HL-60 (cell line): ENCODE measurements around the gene PTPRN2.

Experiments used
- DNase-seq, 2 experiments: peaks; one replicate each; pipeline ENCODE4 v3.0.0-alpha.2; 2010 to 2020; ENCODE audit warnings: low read depth in 1 of 2, low spot score in 1 of 2
- H3K27ac ChIP-seq: fragments of 250-450 bp; sonication (Bioruptor Pico); replicated peaks from 2 replicates; pipeline ENCODE4 v1.5.1; 2020; ENCODE audit warnings: mild to moderate bottlenecking, moderate library complexity
- H3K27me3 ChIP-seq: fragments of 250-450 bp; sonication (Bioruptor Pico); 2 replicates; pipeline ENCODE4 v1.5.1; 2021; ENCODE audit warnings: mild to moderate bottlenecking, moderate library complexity; ENCODE audit not compliant: insufficient read depth, poor library complexity, severe bottlenecking
- H3K4me3 ChIP-seq: replicated peaks from 2 replicates; pipeline ENCODE4 v1.5.1; 2011; ENCODE audit warnings: mild to moderate bottlenecking, control low read depth, low read length; ENCODE audit not compliant: insufficient read depth
- GABPA ChIP-seq: IDR thresholded peaks from 2 replicates; pipeline ENCODE4 v1.6.1; 2012; ENCODE audit warnings: low read depth
- POLR2AphosphoS5 ChIP-seq: IDR thresholded peaks from 2 replicates; pipeline ENCODE4 v1.6.1; 2012; ENCODE audit warnings: low read depth
- SPI1 ChIP-seq: IDR thresholded peaks from 2 replicates; pipeline ENCODE4 v1.6.1; 2012; ENCODE audit warnings: low read depth, mild to moderate bottlenecking, borderline replicate concordance
- TF ChIP-seq, protein P1 (sequence below): IDR thresholded peaks from one replicate; pipeline ENCODE4 v1.5.1; 2011; ENCODE audit warnings: low read length, control low read depth, inconsistent platforms; ENCODE audit not compliant: insufficient read depth
- TF ChIP-seq, protein P2 (sequence below): IDR thresholded peaks from 2 replicates; pipeline ENCODE4 v1.6.1; 2012; ENCODE audit warnings: low read depth; ENCODE audit not compliant: insufficient replicate concordance

The PTPRN2 gene

DNA sequence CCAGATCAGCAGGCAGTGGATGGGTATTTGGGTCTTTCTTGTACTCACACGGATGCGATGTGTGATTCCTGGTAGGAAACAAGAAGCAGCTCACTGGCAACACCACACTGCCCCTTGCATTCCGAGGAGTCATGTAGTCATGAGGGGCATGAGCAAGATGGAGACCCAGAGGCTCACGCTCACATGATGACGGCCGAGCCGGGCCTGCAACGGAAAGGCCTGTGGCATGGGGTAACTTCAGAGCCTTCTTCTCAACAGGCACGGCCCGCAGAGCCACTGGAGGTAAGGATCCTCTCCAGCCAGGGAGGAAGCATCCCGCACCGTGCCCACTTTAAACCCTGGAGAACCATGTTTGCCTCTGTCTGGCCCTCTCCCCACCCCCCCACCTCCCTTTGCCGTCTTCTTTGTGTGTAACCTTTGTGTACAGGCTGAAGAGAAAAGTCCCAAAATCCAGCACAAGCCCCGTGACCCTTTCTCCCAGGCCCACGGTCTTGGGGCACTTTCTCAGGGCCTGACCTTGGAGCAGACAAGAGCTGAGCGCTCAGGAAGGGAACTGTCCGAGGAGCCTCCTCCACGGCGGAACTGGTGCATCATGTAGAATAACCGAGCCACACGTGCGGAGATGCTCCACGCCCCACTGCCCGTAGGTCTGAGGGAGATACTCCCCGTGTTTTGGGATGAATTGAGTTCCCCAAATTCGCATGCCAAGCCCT, 734.4 kb downstream of the PTPRN2 start:
- H3K4me3 ChIP-seq: no peak overlapping the region
- no peaks in the 10 kb centered on the region for H3K27me3 ChIP-seq
- no peak for TF ChIP-seq SPI1
- no peak for TF ChIP-seq GABPA
- TF ChIP-seq, protein P1, sequence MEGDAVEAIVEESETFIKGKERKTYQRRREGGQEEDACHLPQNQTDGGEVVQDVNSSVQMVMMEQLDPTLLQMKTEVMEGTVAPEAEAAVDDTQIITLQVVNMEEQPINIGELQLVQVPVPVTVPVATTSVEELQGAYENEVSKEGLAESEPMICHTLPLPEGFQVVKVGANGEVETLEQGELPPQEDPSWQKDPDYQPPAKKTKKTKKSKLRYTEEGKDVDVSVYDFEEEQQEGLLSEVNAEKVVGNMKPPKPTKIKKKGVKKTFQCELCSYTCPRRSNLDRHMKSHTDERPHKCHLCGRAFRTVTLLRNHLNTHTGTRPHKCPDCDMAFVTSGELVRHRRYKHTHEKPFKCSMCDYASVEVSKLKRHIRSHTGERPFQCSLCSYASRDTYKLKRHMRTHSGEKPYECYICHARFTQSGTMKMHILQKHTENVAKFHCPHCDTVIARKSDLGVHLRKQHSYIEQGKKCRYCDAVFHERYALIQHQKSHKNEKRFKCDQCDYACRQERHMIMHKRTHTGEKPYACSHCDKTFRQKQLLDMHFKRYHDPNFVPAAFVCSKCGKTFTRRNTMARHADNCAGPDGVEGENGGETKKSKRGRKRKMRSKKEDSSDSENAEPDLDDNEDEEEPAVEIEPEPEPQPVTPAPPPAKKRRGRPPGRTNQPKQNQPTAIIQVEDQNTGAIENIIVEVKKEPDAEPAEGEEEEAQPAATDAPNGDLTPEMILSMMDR: no peak
- TF ChIP-seq, protein P2, sequence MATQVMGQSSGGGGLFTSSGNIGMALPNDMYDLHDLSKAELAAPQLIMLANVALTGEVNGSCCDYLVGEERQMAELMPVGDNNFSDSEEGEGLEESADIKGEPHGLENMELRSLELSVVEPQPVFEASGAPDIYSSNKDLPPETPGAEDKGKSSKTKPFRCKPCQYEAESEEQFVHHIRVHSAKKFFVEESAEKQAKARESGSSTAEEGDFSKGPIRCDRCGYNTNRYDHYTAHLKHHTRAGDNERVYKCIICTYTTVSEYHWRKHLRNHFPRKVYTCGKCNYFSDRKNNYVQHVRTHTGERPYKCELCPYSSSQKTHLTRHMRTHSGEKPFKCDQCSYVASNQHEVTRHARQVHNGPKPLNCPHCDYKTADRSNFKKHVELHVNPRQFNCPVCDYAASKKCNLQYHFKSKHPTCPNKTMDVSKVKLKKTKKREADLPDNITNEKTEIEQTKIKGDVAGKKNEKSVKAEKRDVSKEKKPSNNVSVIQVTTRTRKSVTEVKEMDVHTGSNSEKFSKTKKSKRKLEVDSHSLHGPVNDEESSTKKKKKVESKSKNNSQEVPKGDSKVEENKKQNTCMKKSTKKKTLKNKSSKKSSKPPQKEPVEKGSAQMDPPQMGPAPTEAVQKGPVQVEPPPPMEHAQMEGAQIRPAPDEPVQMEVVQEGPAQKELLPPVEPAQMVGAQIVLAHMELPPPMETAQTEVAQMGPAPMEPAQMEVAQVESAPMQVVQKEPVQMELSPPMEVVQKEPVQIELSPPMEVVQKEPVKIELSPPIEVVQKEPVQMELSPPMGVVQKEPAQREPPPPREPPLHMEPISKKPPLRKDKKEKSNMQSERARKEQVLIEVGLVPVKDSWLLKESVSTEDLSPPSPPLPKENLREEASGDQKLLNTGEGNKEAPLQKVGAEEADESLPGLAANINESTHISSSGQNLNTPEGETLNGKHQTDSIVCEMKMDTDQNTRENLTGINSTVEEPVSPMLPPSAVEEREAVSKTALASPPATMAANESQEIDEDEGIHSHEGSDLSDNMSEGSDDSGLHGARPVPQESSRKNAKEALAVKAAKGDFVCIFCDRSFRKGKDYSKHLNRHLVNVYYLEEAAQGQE: no peak
- TF ChIP-seq POLR2AphosphoS5: no peak
- DNase-seq: no peak
- peak overlapping the region; percentile 74; the same call in 1 of the 2 replicates for H3K27ac ChIP-seq

DNA sequence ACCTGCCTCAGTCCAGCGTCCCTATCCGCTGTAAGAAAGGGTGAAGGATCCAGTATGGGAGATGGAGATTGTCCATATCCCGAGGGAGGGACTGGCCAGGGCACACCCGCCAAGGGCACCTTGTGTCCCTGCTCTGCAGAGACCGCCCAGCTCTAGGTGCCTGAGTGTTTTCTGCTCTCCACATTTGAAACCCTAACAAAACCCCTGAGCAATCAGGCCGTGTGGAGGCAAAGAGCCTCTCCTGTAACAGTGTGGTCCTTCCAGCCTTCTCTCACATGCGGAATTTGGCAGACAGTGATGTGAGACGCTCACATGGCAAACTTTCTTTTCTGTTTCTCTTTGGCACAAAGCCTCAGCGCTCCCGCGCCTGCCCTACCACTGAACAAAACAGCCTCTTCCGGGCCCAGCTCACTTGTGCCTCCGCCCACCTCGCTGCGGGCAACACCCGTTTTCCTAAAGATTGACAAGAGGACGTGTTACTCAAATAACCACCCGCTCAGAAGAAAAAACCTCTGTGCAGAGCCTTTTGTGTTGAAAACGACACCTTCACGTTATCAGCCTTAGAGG, 736.0 kb downstream of the PTPRN2 start:
- Histone ChIP-seq H3K27me3 (no peaks in the 10 kb centered on the region), H3K27ac (no peak overlapping the region), H3K4me3 (no peak overlapping the region)
- no peak for DNase-seq
- TF ChIP-seq, protein P1: no peak
- TF ChIP-seq, protein P2: no peak

DNA sequence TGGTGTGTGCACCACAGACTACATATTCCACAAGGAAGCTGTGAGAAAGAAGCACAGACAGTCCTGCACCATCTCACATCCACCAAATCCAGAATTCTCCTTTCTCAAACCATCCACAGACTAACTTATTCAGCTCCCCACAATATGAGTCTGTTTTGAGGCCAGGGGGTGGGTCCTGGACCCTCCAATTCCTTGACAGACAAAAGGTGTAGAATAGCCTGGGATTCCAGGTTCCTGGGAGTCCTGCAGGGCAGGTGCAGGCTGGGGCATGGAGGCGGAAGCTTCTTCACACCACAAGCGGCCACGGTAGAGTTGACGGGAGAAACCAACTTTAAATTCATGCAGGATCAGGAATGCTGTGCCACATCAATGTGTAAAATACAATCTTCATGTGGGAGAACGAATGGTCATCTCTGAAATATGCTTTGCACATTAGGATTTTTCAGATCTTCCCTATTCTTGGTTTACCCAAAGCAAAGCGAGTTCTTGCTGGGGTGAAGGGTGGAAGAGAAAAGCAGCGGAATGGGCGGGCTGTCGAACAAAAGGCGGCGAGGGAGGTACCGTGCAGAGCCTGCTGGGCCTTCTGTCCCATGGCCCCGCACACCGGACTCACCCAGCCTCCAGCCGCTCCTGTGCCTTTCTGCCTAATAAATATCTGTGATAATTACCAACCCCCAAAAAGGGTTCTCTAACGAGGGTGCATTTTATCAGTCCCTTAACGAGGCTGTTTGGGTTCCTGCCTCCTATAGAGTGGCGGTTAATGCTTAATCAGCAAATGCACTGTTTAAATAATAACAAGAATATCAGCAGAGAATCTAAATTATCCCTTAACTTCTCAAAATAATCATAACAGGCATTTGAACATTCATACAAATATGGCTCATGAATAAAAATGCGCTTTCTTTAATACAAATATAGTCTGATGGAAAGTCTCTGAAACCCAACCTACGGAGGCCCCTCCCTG, 736.9 kb downstream of the PTPRN2 start:
- TF ChIP-seq, protein P2: no peak
- TF ChIP-seq SPI1: no peak
- TF ChIP-seq POLR2AphosphoS5: no peak
- TF ChIP-seq, protein P1: no peak
- no peak for TF ChIP-seq GABPA
- Histone ChIP-seq H3K4me3 (no peak overlapping the region), H3K27me3 (no peaks in the 10 kb centered on the region), H3K27ac (no peak overlapping the region)
- DNase-seq: no peak
